SU-DHL-6 (cell line): ENCODE data around the gene C5orf63.

ENCODE experiments used
- H2AFZ ChIP-seq: fragments of 200-600 bp; sonication (generic); 2 replicates; pipeline ENCODE4 v1.6.1; 2014; ENCODE audit warnings: low read depth, mild to moderate bottlenecking, moderate library complexity, mixed read lengths, antibody characterized with exemption, low read length; ENCODE audit not compliant: severe bottlenecking
- H3F3A ChIP-seq: fragments of 200-600 bp; shearing (Covaris generic); 2 replicates; pipeline ENCODE4 v1.6.0; 2016; ENCODE audit warnings: antibody characterized with exemption, mild to moderate bottlenecking; ENCODE audit not compliant: insufficient read depth
- H3K27ac ChIP-seq: fragments of 200-600 bp; sonication (generic); 2 replicates; pipeline ENCODE4 v1.5.1; 2016; ENCODE audit warnings: low read depth, mild to moderate bottlenecking, low read length, moderate library complexity, mixed read lengths
- H3K27me3 ChIP-seq: fragments of 200-600 bp; sonication (generic), shearing (Covaris generic); 2 replicates; pipeline ENCODE4 v1.6.0; 2014; ENCODE audit warnings: mild to moderate bottlenecking, low read length
- H3K36me3 ChIP-seq: fragments of 200-600 bp; sonication (generic); 2 replicates; pipeline ENCODE4 v1.6.1; 2014; ENCODE audit warnings: mild to moderate bottlenecking, low read length, mixed read lengths
- H3K4me2 ChIP-seq: fragments of 300-600, 200-600 bp; shearing (Covaris generic), sonication (generic); 2 replicates; pipeline ENCODE4 v1.6.0; 2014; ENCODE audit warnings: low read length, low read depth, mild to moderate bottlenecking; ENCODE audit not compliant: poor library complexity, severe bottlenecking
- H3K4me3 ChIP-seq: fragments of 200-600 bp; sonication (generic); 2 replicates; pipeline ENCODE4 v1.5.1; 2014; ENCODE audit warnings: antibody characterized with exemption, low read length, mild to moderate bottlenecking, mixed read lengths; ENCODE audit not compliant: insufficient read depth, poor library complexity, severe bottlenecking
- H3K79me2 ChIP-seq: fragments of 200-600 bp; sonication (generic); 2 replicates; pipeline ENCODE4 v1.6.1; 2014; ENCODE audit warnings: mild to moderate bottlenecking, low read length, moderate library complexity; ENCODE audit not compliant: insufficient read depth
- H3K9ac ChIP-seq: fragments of 200-600 bp; sonication (generic); 2 replicates; pipeline ENCODE4 v1.7.0; 2014; ENCODE audit warnings: mild to moderate bottlenecking, low read length
- H3K9me2 ChIP-seq: fragments of 200-600 bp; sonication (generic); replicated peaks from 2 replicates; pipeline ENCODE4 v1.6.1; 2014; ENCODE audit warnings: low read length; ENCODE audit not compliant: insufficient read depth
- H3K9me3 ChIP-seq: fragments of 200-600 bp; sonication (generic); 2 replicates; pipeline ENCODE4 v1.6.1; 2014; ENCODE audit warnings: low read length, mixed read lengths; ENCODE audit not compliant: insufficient read depth
- H4K20me1 ChIP-seq: fragments of 200-600 bp; sonication (generic); 2 replicates; pipeline ENCODE4 v1.6.1; 2014; ENCODE audit warnings: low read depth, mild to moderate bottlenecking, antibody characterized with exemption, low read length, moderate library complexity, mixed read lengths
- CTCF ChIP-seq: fragments of 200-600 bp; sonication (generic); IDR thresholded peaks from one replicate; pipeline ENCODE4 v1.5.1; 2017; ENCODE audit warnings: antibody characterized with exemption, mild to moderate bottlenecking, low read length, moderate library complexity; ENCODE audit not compliant: insufficient read depth, poor library complexity, severe bottlenecking
- EZH2phosphoT487 ChIP-seq: fragments of 200-600 bp; sonication (generic), shearing (Covaris generic); conservative IDR thresholded peaks from 2 replicates; pipeline ENCODE4 v1.6.1; 2018; ENCODE audit warnings: mild to moderate bottlenecking, antibody characterized with exemption, low read length, moderate library complexity, mixed read lengths

Gene C5orf63

DNA sequence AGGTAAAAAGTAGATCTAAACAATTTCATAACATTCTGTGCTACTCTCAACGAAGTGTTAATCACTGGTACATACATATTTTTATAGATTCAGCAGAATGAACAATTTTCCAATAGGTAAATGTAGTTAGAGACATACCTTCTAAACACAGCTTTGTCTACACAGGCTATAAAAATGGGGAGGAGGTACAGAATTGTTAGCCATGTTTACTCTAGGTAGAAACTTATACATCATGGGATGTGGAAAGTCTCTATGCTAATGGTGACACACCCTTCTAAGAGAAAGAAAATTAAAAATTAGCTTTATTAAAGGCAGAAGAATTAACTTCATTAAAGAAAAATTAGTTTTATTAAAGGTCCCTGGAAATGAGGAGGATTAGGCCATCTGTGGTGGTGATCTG is 11.8 kb downstream of the C5orf63 start:
- Histone ChIP-seq H3K9me3 (no peaks in the 10 kb centered on the region), H3F3A (no peaks in the 10 kb centered on the region), H3K9me2 (no peaks in the 10 kb centered on the region), H2AFZ (no peak overlapping the region), H3K4me2 (no peak overlapping the region), H3K9ac (no peak overlapping the region), H3K4me3 (no peak overlapping the region), H4K20me1 (no peaks in the 10 kb centered on the region), H3K36me3 (no peaks in the 10 kb centered on the region), H3K27me3 (no peaks in the 10 kb centered on the region), H3K27ac (no peak overlapping the region), H3K79me2 (no peaks in the 10 kb centered on the region)
- TF ChIP-seq CTCF (no peak), EZH2phosphoT487 (no peak)

- Histone ChIP-seq H2AFZ (no peak overlapping the region), H3F3A (no peaks in the 10 kb centered on the region), H3K27me3 (no peaks in the 10 kb centered on the region), H3K9me2 (no peaks in the 10 kb centered on the region), H3K79me2 (no peaks in the 10 kb centered on the region), H4K20me1 (no peaks in the 10 kb centered on the region), H3K4me3 (no peak overlapping the region), H3K9me3 (no peaks in the 10 kb centered on the region), H3K4me2 (no peak overlapping the region), H3K27ac (no peak overlapping the region), H3K9ac (no peak overlapping the region), H3K36me3 (no peaks in the 10 kb centered on the region)
- TF ChIP-seq CTCF (no peak), EZH2phosphoT487 (no peak)
Measured at GRCh38 chr5:127060470-127060985, 12.8 kb downstream of the C5orf63 start.

DNA sequence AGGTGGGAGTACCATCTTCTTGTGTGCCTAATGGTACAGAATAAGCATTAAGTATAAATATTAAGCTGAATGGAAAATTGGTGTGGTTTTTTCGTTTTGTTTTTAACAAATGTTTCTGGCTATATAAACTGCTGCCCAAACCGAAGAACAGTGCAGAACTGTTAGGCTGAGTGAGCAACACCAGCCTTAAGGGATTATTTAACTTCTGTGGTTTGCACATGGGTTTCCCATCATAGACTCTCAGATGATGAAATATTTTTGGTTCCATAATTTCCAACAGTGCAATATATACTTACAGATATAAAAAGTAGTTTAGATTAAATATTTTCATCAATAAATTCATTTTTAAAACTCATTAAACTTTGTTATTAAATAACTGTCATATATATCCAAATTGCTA is 16.4 kb downstream of the C5orf63 start:
- Histone ChIP-seq H4K20me1 (no peaks in the 10 kb centered on the region), H3K4me2 (no peak overlapping the region), H3K36me3 (no peaks in the 10 kb centered on the region), H3K27ac (no peak overlapping the region), H3K9me2 (no peaks in the 10 kb centered on the region), H3K4me3 (no peak overlapping the region), H3F3A (no peaks in the 10 kb centered on the region), H3K9me3 (no peaks in the 10 kb centered on the region), H2AFZ (no peak overlapping the region), H3K9ac (no peak overlapping the region), H3K79me2 (no peaks in the 10 kb centered on the region), H3K27me3 (no peaks in the 10 kb centered on the region)
- TF ChIP-seq EZH2phosphoT487 (no peak), CTCF (no peak)
